Mesenchymal stem cell (in vitro differentiated cells and primary cell): Measurements from ENCODE around the gene TMEM53.
A peak's percentile ranks its signal among the peaks of the same experiment; 100 is the strongest.

ENCODE experiments used
- small RNA-seq: library from polyadenylated mRNA; stranded (forward); fragments of <200 nt; extraction: miRNeasy Mini kit (QIAGEN cat#:217004); gene quantifications from one replicate; pipeline ENCODE3, GENCODE V24; 2013; ENCODE audit warnings: low read depth

The TMEM53 gene

Small RNAs within 50 kb of the gene (small RNA-seq; reads per million reads assigned to genes)
- 10.9 reads per million, percentile 80 among the genes with 10 or more reads in this experiment for gene RNU5F-1
